Cardiac fibroblast (primary cell): ENCODE results near the gene ZWILCH.

Experiments
- DNase-seq, 2 donors: peaks; one replicate each; pipeline versions ENCODE4 v3.0.0 to v3.0.0-alpha.2; 2010; ENCODE audit warnings: low read depth in 2 of 2
- H3K4me3 ChIP-seq, 2 donors: replicated peaks in 1 of 2; 1 replicate in 1 of 2; 2 replicates in 1 of 2; pipeline ENCODE4 v1.5.1; 2011; ENCODE audit warnings: low read depth in 2 of 2, low read length in 2 of 2, mild to moderate bottlenecking in 2 of 2, moderate library complexity in 1 of 2
- TF ChIP-seq, protein P1 (sequence below): IDR thresholded peaks from one replicate; pipeline ENCODE4 v1.5.1; 2011; ENCODE audit warnings: low read depth, mild to moderate bottlenecking, low read length, inconsistent platforms

ZWILCH gene

DNA sequence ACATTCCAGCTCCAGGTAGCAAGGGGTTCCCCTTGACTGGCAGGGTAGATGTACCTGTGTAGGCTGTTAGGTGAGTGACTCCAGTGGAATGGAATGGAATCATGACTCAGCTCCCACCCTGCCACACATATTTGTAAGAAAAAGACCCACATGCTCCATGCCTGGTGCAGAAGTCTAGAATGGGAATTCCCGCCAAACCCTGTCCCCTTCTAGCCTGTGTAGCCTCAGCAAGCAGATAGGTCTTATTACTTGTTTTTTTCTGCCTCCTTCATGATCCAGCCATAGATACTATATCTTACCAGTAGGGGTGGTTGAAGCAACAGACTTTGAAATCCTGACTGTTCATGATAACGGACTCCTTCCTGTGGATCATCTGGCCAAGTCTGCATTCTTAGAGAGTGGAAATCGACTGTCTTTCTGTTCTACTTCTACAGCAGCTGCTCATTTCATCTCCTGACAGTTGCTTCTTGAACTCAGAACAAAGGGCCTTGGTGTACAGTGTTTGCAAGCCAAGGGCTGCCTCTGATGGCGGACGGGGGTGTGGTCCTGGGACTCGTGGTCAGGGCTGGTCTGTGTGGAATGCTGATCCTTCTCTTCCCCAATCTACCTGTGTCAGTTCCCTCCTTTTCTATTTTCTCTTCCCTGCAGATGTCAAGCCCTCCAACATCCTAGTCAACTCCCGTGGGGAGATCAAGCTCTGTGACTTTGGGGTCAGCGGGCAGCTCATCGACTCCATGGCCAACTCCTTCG is 23.8 kb upstream of the ZWILCH start:
- no peak for DNase-seq
- TF ChIP-seq, protein P1, sequence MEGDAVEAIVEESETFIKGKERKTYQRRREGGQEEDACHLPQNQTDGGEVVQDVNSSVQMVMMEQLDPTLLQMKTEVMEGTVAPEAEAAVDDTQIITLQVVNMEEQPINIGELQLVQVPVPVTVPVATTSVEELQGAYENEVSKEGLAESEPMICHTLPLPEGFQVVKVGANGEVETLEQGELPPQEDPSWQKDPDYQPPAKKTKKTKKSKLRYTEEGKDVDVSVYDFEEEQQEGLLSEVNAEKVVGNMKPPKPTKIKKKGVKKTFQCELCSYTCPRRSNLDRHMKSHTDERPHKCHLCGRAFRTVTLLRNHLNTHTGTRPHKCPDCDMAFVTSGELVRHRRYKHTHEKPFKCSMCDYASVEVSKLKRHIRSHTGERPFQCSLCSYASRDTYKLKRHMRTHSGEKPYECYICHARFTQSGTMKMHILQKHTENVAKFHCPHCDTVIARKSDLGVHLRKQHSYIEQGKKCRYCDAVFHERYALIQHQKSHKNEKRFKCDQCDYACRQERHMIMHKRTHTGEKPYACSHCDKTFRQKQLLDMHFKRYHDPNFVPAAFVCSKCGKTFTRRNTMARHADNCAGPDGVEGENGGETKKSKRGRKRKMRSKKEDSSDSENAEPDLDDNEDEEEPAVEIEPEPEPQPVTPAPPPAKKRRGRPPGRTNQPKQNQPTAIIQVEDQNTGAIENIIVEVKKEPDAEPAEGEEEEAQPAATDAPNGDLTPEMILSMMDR = no peak
- H3K4me3 ChIP-seq = no peak overlapping the region

DNA sequence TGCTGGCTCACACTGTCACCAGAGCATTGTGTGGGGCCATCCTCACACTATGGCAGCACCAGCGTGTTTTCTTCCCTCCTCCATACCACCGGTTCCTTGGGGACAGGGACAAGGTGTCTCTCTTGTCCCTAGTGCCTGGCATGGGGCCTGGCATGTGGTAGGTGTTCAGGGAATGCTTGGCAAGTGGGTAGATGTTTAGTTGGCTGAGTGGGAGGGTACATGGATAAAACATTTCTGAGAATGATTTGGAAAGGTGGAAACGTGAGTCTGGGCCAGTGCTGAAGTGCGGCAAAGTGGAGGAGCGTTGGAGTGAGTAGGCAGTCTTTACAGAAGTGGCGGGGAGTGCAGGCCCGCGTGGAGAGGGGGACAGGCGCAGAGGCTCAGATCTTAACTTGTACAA is 22.6 kb upstream of the ZWILCH start:
- TF ChIP-seq, protein P1 = no peak
- H3K4me3 ChIP-seq = no peak overlapping the region

DNA sequence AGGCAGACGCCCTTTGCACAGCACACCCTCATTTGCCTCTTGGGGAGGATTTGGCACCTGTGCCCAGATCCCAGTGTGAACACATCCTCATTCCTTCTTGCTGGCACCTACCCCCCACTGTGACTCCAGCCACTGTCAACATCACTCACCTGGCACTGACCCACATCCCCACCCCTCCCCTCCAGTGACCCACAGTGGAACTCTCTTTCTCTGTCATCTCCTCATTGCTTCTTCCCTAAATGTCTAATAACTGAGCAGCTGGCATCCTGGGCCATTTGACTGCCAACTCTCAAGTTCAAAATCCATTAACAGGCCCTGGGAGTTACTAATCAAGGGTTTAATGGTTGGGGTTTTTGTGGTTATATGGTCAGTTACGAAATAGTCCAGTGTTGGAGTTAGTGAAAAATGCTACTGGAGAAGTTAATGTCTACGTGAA is 22.0 kb upstream of the ZWILCH start:
- H3K4me3 ChIP-seq = no peak overlapping the region
- peak; percentile 24 to 38 for DNase-seq

More for the DNA sequence above, 22.6 kb upstream of the ZWILCH start:
- no peak for DNase-seq

DNA sequence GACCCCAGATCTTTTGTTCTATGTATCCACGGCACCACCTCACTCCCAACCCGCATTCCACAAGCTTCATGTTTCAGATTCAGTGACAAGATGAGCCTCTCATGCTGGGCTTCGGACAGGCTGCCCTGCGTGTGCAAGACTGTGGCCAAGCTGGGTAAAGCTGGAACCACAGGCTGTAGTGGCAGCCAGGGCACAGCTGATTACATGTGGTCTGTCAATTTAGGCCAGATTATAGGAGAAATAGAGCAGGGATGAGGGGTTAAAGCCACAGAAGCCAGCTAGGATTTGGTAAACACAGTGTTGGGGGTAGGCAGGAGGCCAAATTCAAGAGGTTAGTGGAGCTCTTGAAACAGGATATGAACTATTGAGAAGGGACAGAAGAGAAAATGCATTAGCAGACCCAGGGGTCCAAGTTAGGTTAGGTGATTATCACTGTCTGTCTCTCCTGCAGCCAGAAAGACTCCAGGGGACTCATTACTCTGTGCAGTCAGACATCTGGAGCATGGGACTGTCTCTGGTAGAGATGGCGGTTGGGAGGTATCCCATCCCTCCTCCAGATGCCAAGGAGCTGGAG is 20.5 kb upstream of the ZWILCH start:
- TF ChIP-seq, protein P1 = no peak
- DNase-seq = no peak
- no peak overlapping the region for H3K4me3 ChIP-seq

More for the DNA sequence above, 22.0 kb upstream of the ZWILCH start:
- TF ChIP-seq, protein P1 = no peak

DNA sequence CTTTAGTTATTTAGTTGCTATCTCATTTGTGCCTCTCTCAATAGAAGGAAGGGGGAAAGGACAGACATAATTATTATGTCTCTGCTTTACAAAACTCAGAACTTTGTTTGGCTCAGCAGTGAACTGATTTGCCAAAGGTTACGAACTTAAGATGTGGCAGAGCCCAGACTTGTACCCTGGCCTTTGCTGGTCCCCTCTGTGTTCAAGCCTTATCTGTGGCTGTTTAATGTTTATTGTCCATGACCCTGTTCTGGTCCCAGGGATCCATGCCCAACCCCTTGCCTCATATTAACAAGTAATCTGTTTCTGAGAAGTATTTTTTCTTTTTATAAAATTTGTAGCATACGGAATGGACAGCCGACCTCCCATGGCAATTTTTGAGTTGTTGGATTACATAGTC is 18.2 kb upstream of the ZWILCH start:
- DNase-seq = no peak
- TF ChIP-seq, protein P1 = no peak
- H3K4me3 ChIP-seq = no peak overlapping the region

DNA sequence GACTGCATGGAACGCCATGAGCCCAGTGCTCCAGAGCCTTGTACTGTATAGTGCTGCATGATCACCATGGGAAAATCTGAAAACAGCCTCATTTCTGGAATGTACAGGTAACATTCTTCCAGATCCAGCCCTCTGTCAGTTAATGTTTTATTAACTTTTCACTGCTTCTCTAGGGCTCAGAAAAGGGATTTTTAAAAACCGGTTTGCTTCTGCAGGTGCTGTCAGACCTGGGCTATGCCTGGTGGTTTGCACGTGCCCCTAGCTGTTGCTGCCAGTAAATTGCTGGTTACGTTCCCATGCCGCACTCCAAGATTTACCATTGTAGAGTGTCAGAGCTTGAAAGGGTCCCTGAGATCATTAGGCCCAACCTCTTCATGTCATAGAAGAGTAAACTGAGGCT is 16.6 kb upstream of the ZWILCH start:
- H3K4me3 ChIP-seq = no peak overlapping the region
- DNase-seq = no peak
- TF ChIP-seq, protein P1 = no peak
